GM23338 (cell line): ENCODE measurements around the gene NUP214. TPM values are rescaled to one million over a fixed set of nuclear protein-coding genes. Genes with fewer than 3 reads are reported as not detected.

Experiments
- ATAC-seq: fragments of 200-7000 bp; cut with Tn5 transposase; 3 replicates; pipeline ENCODE4 v1.9.1; 2020
- DNase-seq: peaks from one replicate; pipeline ENCODE4 v3.0.0-alpha.2; 2015; ENCODE audit warnings: low spot score
- H2AFZ ChIP-seq: fragments of 200-600 bp; sonication (generic); 2 replicates; pipeline ENCODE4 v1.8.0; 2016; ENCODE audit warnings: antibody characterized with exemption, mild to moderate bottlenecking, moderate library complexity
- H3F3A ChIP-seq: fragments of 200-600 bp; sonication (generic); replicated peaks from 2 replicates; pipeline ENCODE4 v1.8.0; 2017; ENCODE audit warnings: antibody characterized with exemption, mixed run types, low read depth
- H3K27ac ChIP-seq: fragments of 200-600 bp; sonication (generic); 2 replicates; pipeline ENCODE4 v1.6.1; 2016; ENCODE audit warnings: low read depth
- H3K27me3 ChIP-seq: fragments of 200-600 bp; sonication (generic); 2 replicates; pipeline ENCODE4 v1.8.0; 2016; ENCODE audit warnings: mild to moderate bottlenecking, mixed run types, moderate library complexity; ENCODE audit not compliant: insufficient read depth
- H3K36me3 ChIP-seq: fragments of 200-600 bp; sonication (generic); 2 replicates; pipeline ENCODE4 v1.8.0; 2016; ENCODE audit warnings: mild to moderate bottlenecking; ENCODE audit not compliant: insufficient read depth
- H3K4me1 ChIP-seq: fragments of 200-600 bp; sonication (generic); 2 replicates; pipeline ENCODE4 v1.8.0; 2016; ENCODE audit warnings: mild to moderate bottlenecking, moderate library complexity; ENCODE audit not compliant: insufficient read depth
- H3K4me2 ChIP-seq: fragments of 200-600 bp; sonication (generic); 2 replicates; pipeline ENCODE4 v1.7.1; 2017; ENCODE audit warnings: mixed run types
- H3K4me3 ChIP-seq: fragments of 200-600 bp; sonication (generic); 2 replicates; pipeline ENCODE4 v1.6.1; 2016; ENCODE audit warnings: mixed run types
- H3K79me2 ChIP-seq: fragments of 200-600 bp; sonication (generic); replicated peaks from 2 replicates; pipeline ENCODE4 v1.8.0; 2017; ENCODE audit warnings: mild to moderate bottlenecking; ENCODE audit not compliant: insufficient read depth
- H3K9me2 ChIP-seq: fragments of 200-600 bp; sonication (generic); 2 replicates; pipeline ENCODE4 v1.8.0; 2017; ENCODE audit not compliant: insufficient read depth
- H4K20me1 ChIP-seq: fragments of 200-600 bp; sonication (generic); replicated peaks from 2 replicates; pipeline ENCODE4 v1.8.0; 2017; ENCODE audit warnings: mild to moderate bottlenecking; ENCODE audit not compliant: insufficient read depth
- H3K27ac Mint-ChIP-seq: 2 replicates; pipeline ENCODE4 v1.8.0; 2020; ENCODE audit warnings: inconsistent platforms, mild to moderate bottlenecking, moderate library complexity, mixed read lengths
- H3K27me3 Mint-ChIP-seq: 3 replicates; pipeline ENCODE4 v1.8.0; 2022; ENCODE audit warnings: low read depth, mild to moderate bottlenecking, moderate library complexity, mixed read lengths, inconsistent platforms; ENCODE audit not compliant: insufficient read depth, poor library complexity
- H3K36me3 Mint-ChIP-seq: 3 replicates; pipeline ENCODE4 v1.8.0; 2021; ENCODE audit warnings: low read depth, mild to moderate bottlenecking, inconsistent platforms, moderate library complexity, mixed read lengths
- H3K4me1 Mint-ChIP-seq: 3 replicates; pipeline ENCODE4 v1.8.0; 2020; ENCODE audit warnings: mild to moderate bottlenecking, inconsistent platforms, mixed read lengths
- H3K4me3 Mint-ChIP-seq: 3 replicates; pipeline ENCODE4 v1.8.0; 2021; ENCODE audit warnings: moderate library complexity, mild to moderate bottlenecking, inconsistent platforms, mixed read lengths
- H3K9me3 Mint-ChIP-seq: 3 replicates; pipeline ENCODE4 v1.8.0; 2020; ENCODE audit warnings: moderate library complexity, mild to moderate bottlenecking, inconsistent platforms, mixed read lengths
- CREB1 ChIP-seq: fragments of 250-450 bp; sonication (Bioruptor Pico); IDR thresholded peaks from 2 replicates; pipeline ENCODE4 v1.5.0; 2020; ENCODE audit warnings: low read depth, mild to moderate bottlenecking, moderate library complexity
- CTCF ChIP-seq, 2 experiments: fragments of 200-600 bp in 1 of 2; sonication (generic) in 1 of 2; conservative IDR thresholded peaks; 2 replicates each; pipeline versions ENCODE4 v1.5.1 to v1.6.1; 2016 to 2017; ENCODE audit warnings: antibody characterized with exemption in 2 of 2, low read depth in 2 of 2, mild to moderate bottlenecking in 2 of 2, moderate library complexity in 1 of 2
- EZH2phosphoT487 ChIP-seq: fragments of 200-600 bp; sonication (generic); IDR thresholded peaks from one replicate; pipeline ENCODE4 v1.8.1; 2018; ENCODE audit warnings: antibody characterized with exemption; ENCODE audit not compliant: unreplicated experiment
- JUNB ChIP-seq: IDR thresholded peaks from one replicate; pipeline ENCODE4 v1.6.1; 2016; ENCODE audit warnings: antibody characterized with exemption; ENCODE audit not compliant: unreplicated experiment
- NANOG ChIP-seq: IDR thresholded peaks from 2 replicates; pipeline ENCODE4 v1.6.1; 2016; ENCODE audit warnings: antibody characterized with exemption, borderline replicate concordance
- POLR2AphosphoS5 ChIP-seq: IDR thresholded peaks from 2 replicates; pipeline ENCODE4 v1.6.1; 2016; ENCODE audit warnings: antibody characterized with exemption, low read depth
- STAT1 ChIP-seq: IDR thresholded peaks from one replicate; pipeline ENCODE4 v1.6.1; 2016; ENCODE audit warnings: antibody characterized with exemption; ENCODE audit not compliant: unreplicated experiment
- ZNF462 ChIP-seq: fragments of 250-450 bp; sonication (Bioruptor Pico); IDR thresholded peaks from 2 replicates; pipeline ENCODE4 v1.5.0; 2020; ENCODE audit warnings: mild to moderate bottlenecking, moderate library complexity
- polyA plus RNA-seq: library from polyadenylated mRNA; unstranded; fragments of >200 nt; fragmentation: Nextera tagmentation; extraction: Ambion mirVana; gene quantifications from 2 replicates; pipeline ENCODE4 v1.2.1, GENCODE V29; 2016
- total RNA-seq: library from RNA; depleted of rRNA; stranded (reverse); fragments of >200 nt; shearing (Covaris generic); gene quantifications from 2 replicates; pipeline ENCODE4 v1.2.3, GENCODE V29; 2014

Gene NUP214
- total and polyA plus RNA-seq, 2 experiments from 2014 or later, result 36.0 to 57.0 TPM

GRCh38 chr9:131146186-131146585 lies 20.8 kb downstream of the NUP214 start:
- Histone ChIP-seq H3K36me3 (peaks cover 63% of the 10 kb centered on the region), H2AFZ (no peak overlapping the region), H3F3A (0 out of 2 replicates have a peak, but pooled peaks cover 4% of the 10 kb centered on the region), H3K27ac (no peak overlapping the region), H3K9me2 (no peaks in the 10 kb centered on the region), H3K4me1 (no peaks in the 10 kb centered on the region), H3K4me3 (no peak overlapping the region), H3K27me3 (no peaks in the 10 kb centered on the region), H4K20me1 (peaks cover 7% of the 10 kb centered on the region), H3K79me2 (no peaks in the 10 kb centered on the region), H3K4me2 (no peak overlapping the region)
- no peaks in the 10 kb centered on the region for H3K4me1 Mint-ChIP-seq
- H3K36me3 Mint-ChIP-seq, result peaks cover 68% of the 10 kb centered on the region
- no peaks in the 10 kb centered on the region for H3K9me3 Mint-ChIP-seq
- no peak for TF ChIP-seq POLR2AphosphoS5
- no peak for TF ChIP-seq CTCF (conservative IDR thresholded peaks at IDR 0.05; ENCODE audit: low read depth in 2 of 2)
- TF ChIP-seq ZNF462 (CRISPR knock-in tag), result no peak
- peaks cover 2% of the 10 kb centered on the region for H3K27me3 Mint-ChIP-seq
- ATAC-seq, result no peak
- H3K4me3 Mint-ChIP-seq, result no peak overlapping the region
- no peak for DNase-seq
- H3K27ac Mint-ChIP-seq, result no peak overlapping the region

- Mint-ChIP-seq H3K27me3 (peaks cover 2% of the 10 kb centered on the region), H3K36me3 (peaks cover 81% of the 10 kb centered on the region)
- peaks cover 74% of the 10 kb centered on the region for H3K36me3 ChIP-seq
- TF ChIP-seq EZH2phosphoT487 (no peak), NANOG (no peak), CREB1 (no peak), JUNB (no peak), STAT1 (no peak), CTCF (conservative IDR thresholded peaks at IDR 0.05; ENCODE audit: low read depth in 2 of 2) (no peak), POLR2AphosphoS5 (no peak)
Measured at GRCh38 chr9:131148276-131148675, 22.9 kb downstream of the NUP214 start.

More at GRCh38 chr9:131148276-131148675, 22.9 kb downstream of the NUP214 start:
- no peak overlapping the region for H3K27ac Mint-ChIP-seq
- Histone ChIP-seq H2AFZ (no peak overlapping the region), H3K4me1 (no peaks in the 10 kb centered on the region), H4K20me1 (peaks cover 7% of the 10 kb centered on the region), H3K27ac (no peak overlapping the region), H3K27me3 (no peaks in the 10 kb centered on the region), H3K79me2 (no peaks in the 10 kb centered on the region), H3F3A (0 out of 2 replicates have a peak, but pooled peaks cover 7% of the 10 kb centered on the region), H3K4me2 (no peak overlapping the region), H3K4me3 (no peak overlapping the region), H3K9me2 (no peaks in the 10 kb centered on the region)
- no peaks in the 10 kb centered on the region for H3K9me3 Mint-ChIP-seq
- no peak overlapping the region for H3K4me3 Mint-ChIP-seq
- DNase-seq, result no peak
- no peak for ATAC-seq
- no peaks in the 10 kb centered on the region for H3K4me1 Mint-ChIP-seq
